Gastroesophageal sphincter (tissue), 3 donors: ENCODE measurements around the gene SNUPN.

Experiments
- POLR2A ChIP-seq, 2 donors: fragments of 450-650 bp; IDR thresholded peaks; one replicate each; pipeline ENCODE4 v1.6.1; 2017; ENCODE audit warnings: antibody characterized with exemption in 2 of 2, mild to moderate bottlenecking in 2 of 2, moderate library complexity in 1 of 2
- POLR2AphosphoS5 ChIP-seq: sonication (generic); formaldehyde crosslinking; IDR thresholded peaks from one replicate; pipeline ENCODE4 v1.6.1; 2017; ENCODE audit warnings: antibody characterized with exemption
- TF ChIP-seq, protein P1 (sequence below), 4 experiments: fragments of 200-600 bp in 2 of 4; fragments of 450-650 bp in 2 of 4; sonication (generic) in 1 of 4; IDR thresholded peaks; one replicate each; pipeline ENCODE4 v1.5.1; 2017 to 2019; ENCODE audit warnings: antibody characterized with exemption in 4 of 4, mild to moderate bottlenecking in 2 of 4, moderate library complexity in 2 of 4

DNA sequence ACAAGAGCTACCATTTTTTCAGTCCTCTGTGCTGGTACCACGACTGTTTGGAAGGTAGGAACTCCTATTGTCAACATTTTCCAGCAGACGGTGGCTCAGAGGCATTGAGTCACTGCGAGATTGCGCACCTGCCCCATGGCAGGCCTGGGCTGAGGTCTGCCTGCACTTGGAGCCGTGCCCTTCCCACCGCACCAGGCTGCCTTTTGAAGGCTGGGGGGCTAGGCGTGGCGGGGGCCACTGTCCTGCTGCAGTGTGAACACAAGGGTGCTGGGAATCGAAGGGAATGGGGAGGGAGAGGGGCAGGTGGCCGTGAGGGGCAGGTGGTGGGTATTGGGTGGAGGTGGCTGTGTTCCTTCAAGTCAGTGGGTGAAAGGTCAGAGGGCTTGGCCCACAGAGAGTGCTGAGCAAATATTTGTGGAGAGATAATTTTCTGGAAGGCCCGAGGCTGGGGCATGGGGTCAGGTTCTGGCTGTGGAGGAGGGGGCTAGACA, 38.5 kb upstream of the SNUPN start:
- TF ChIP-seq, protein P1, sequence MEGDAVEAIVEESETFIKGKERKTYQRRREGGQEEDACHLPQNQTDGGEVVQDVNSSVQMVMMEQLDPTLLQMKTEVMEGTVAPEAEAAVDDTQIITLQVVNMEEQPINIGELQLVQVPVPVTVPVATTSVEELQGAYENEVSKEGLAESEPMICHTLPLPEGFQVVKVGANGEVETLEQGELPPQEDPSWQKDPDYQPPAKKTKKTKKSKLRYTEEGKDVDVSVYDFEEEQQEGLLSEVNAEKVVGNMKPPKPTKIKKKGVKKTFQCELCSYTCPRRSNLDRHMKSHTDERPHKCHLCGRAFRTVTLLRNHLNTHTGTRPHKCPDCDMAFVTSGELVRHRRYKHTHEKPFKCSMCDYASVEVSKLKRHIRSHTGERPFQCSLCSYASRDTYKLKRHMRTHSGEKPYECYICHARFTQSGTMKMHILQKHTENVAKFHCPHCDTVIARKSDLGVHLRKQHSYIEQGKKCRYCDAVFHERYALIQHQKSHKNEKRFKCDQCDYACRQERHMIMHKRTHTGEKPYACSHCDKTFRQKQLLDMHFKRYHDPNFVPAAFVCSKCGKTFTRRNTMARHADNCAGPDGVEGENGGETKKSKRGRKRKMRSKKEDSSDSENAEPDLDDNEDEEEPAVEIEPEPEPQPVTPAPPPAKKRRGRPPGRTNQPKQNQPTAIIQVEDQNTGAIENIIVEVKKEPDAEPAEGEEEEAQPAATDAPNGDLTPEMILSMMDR (IDR thresholded peaks at IDR 0.05), result no peak
- TF ChIP-seq POLR2A (IDR thresholded peaks at IDR 0.05) (no peak), POLR2AphosphoS5 (no peak)
